Erythroblast (primary cell): ENCODE measurements around the gene POP7.

ENCODE experiments used
- GATA1 ChIP-seq: IDR thresholded peaks from 2 replicates; pipeline ENCODE4 v1.6.1; 2011; ENCODE audit warnings: low read depth, mild to moderate bottlenecking, control low read depth, low read length, moderate library complexity
- POLR2A ChIP-seq: IDR thresholded peaks from 2 replicates; pipeline ENCODE4 v1.6.1; 2011; ENCODE audit warnings: mild to moderate bottlenecking, low read length

DNA sequence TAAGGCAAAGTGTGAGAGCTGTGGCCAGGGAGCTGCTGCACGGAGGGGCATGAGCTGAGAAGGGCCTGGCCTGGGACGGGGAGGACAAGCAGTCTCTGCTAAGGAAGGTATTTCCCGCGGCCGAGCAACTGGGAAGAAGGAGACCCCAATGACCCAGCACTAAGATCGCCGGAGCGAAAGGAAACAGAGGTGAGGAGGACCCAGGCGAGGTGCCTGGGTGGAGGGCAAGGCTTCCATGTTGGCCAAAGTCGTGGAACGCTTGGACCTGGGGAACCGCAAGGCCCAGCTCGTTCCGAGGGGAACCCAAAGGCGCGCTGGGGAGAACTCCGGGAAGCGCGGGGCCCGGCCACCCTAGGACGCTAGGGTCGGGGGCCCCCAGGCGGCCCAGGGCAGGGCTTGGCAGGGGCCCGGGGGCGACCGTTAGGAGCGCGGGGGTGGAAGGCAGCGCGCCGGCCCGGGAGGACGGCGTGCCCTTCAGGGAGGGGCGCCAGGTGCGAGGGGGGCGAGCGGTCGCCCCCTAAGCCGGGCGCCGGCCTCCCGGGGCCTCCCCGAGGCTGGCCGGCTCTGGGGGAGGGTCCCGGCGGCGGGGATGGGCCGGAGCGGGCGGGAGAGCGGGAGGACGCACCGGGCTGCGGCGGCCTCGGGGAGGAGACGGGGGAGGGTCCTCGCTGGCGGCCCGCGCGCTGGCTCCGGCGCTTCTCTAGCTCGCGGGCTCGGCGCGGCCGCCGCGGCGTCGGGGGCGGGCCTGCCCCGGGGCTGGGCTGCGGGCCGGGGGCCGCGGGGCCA is 12.4 kb upstream of the POP7 start:
- TF ChIP-seq POLR2A: no peak
- TF ChIP-seq GATA1: no peak
